B cell (primary cell): ENCODE results near the gene WASF2. TPM values are rescaled to one million over a fixed set of nuclear protein-coding genes. Genes with fewer than 3 reads are reported as not detected.

Experiments
- ATAC-seq: fragments of 200-7000 bp; cut with Tn5 transposase; one replicate; pipeline ENCODE4 v1.10.0; 2021; ENCODE audit warnings: low read depth, mild to moderate bottlenecking, moderate number of reproducible peaks, moderate library complexity
- CTCF ChIA-PET: fragments of 350-600 bp; sonication (Branson Sonifier 250); formaldehyde crosslinking; loops from one replicate; lab custom pipeline; 2021; ENCODE audit warnings: antibody characterized with exemption, inconsistent platforms; lab: Charles Lee
- POLR2A ChIA-PET: fragments of 350-600 bp; sonication (Branson Sonifier 250); formaldehyde crosslinking; loops from one replicate; lab custom pipeline; 2021; ENCODE audit warnings: antibody characterized with exemption; lab: Charles Lee
- DNase-seq: peaks from one replicate; pipeline ENCODE4 v3.0.0; 2013
- H2AFZ ChIP-seq: 2 replicates; pipeline ENCODE4 v1.6.1; 2012; ENCODE audit warnings: mild to moderate bottlenecking, low read depth, low read length; ENCODE audit not compliant: insufficient read depth, poor library complexity, severe bottlenecking
- H3K27ac ChIP-seq, 2 donors: 1 replicate in 1 of 2; 2 replicates in 1 of 2; pipeline ENCODE4 v1.5.1; 2012 to 2013; ENCODE audit warnings: low read length in 2 of 2, mild to moderate bottlenecking in 2 of 2, moderate library complexity in 1 of 2
- H3K27me3 ChIP-seq, 4 experiments: fragments of 200-600 bp in 1 of 4; sonication (generic) in 1 of 4; replicated peaks in 1 of 4; 1 replicate in 2 of 4; 2 replicates in 2 of 4; pipeline versions ENCODE4 v1.6.1 to v1.7.0; 2013 to 2016; ENCODE audit warnings: low read length in 3 of 4, mild to moderate bottlenecking in 2 of 4, mixed read lengths in 1 of 4, moderate library complexity in 1 of 4; ENCODE audit not compliant: insufficient read depth in 4 of 4, control insufficient read depth in 3 of 4; ENCODE audit errors: control extremely low read depth in 1 of 4
- H3K36me3 ChIP-seq, 2 experiments: replicated peaks in 1 of 2; 1 replicate in 1 of 2; 2 replicates in 1 of 2; pipeline versions ENCODE4 v1.6.1 to v1.7.1; 2013; ENCODE audit warnings: low read length in 1 of 2; ENCODE audit not compliant: insufficient read depth in 2 of 2, control insufficient read depth in 1 of 2; ENCODE audit errors: control extremely low read depth in 1 of 2, extremely low read depth in 1 of 2
- H3K4me1 ChIP-seq, 2 donors: fragments of 200-600 bp in 1 of 2; sonication (generic) in 1 of 2; 1 replicate in 1 of 2; 2 replicates in 1 of 2; pipeline versions ENCODE4 v1.5.1 to v1.6.1; 2013 to 2017; ENCODE audit warnings: low read length in 2 of 2; ENCODE audit not compliant: control insufficient read depth in 2 of 2, insufficient read depth in 2 of 2
- H3K4me2 ChIP-seq: replicated peaks from 2 replicates; pipeline ENCODE3; 2012; ENCODE audit warnings: mild to moderate bottlenecking, low read depth, low read length; ENCODE audit not compliant: poor library complexity, severe bottlenecking
- H3K4me3 ChIP-seq, 5 experiments: fragments of 200-600 bp in 1 of 5; sonication (generic) in 1 of 5; 1 replicate in 3 of 5; 2 replicates in 2 of 5; pipeline versions ENCODE4 v1.5.1 to v1.7.0; 2011 to 2016; ENCODE audit warnings: low read length in 4 of 5, mild to moderate bottlenecking in 4 of 5, low read depth in 2 of 5, control low read depth in 1 of 5, moderate library complexity in 1 of 5; ENCODE audit not compliant: insufficient read depth in 1 of 5; ENCODE audit errors: control extremely low read depth in 1 of 5, extremely low read depth in 1 of 5
- H3K79me2 ChIP-seq: fragments of 200-600 bp; sonication (generic); one replicate; pipeline ENCODE4 v1.6.0; 2016; ENCODE audit warnings: low read length; ENCODE audit not compliant: control insufficient read depth, insufficient read depth
- H3K9ac ChIP-seq: fragments of 200-600 bp; sonication (generic); 2 replicates; pipeline ENCODE4 v1.6.1; 2017; ENCODE audit warnings: mild to moderate bottlenecking, low read length, moderate library complexity
- H3K9me3 ChIP-seq, 3 donors: one replicate each; pipeline versions ENCODE4 v1.6.1 to v1.7.1; 2013; ENCODE audit warnings: low read length in 2 of 3; ENCODE audit not compliant: control insufficient read depth in 2 of 3, insufficient read depth in 1 of 3; ENCODE audit errors: control extremely low read depth in 1 of 3
- H4K20me1 ChIP-seq: 2 replicates; pipeline ENCODE4 v1.6.0; 2012; ENCODE audit warnings: mild to moderate bottlenecking, low read length; ENCODE audit not compliant: insufficient read depth, control insufficient read depth, poor library complexity, severe bottlenecking
- H3K27ac Mint-ChIP-seq: one replicate; pipeline ENCODE4 v1.8.0; 2021; ENCODE audit warnings: mixed read lengths
- H3K27me3 Mint-ChIP-seq: one replicate; pipeline ENCODE4 v1.8.0; 2021; ENCODE audit warnings: mixed read lengths
- H3K4me1 Mint-ChIP-seq: one replicate; pipeline ENCODE4 v1.8.0; 2021; ENCODE audit warnings: mixed read lengths
- H3K4me3 Mint-ChIP-seq: one replicate; pipeline ENCODE4 v1.8.0; 2021; ENCODE audit warnings: mixed read lengths
- H3K9me3 Mint-ChIP-seq: one replicate; pipeline ENCODE4 v1.8.0; 2022; ENCODE audit warnings: mixed read lengths; ENCODE audit not compliant: insufficient read depth
- CTCF ChIP-seq: fragments of 200-600 bp; IDR thresholded peaks from one replicate; pipeline ENCODE4 v1.8.0; 2022; ENCODE audit warnings: antibody characterized with exemption, mild to moderate bottlenecking
- EZH2 ChIP-seq: IDR thresholded peaks from 2 replicates; pipeline ENCODE4 v1.6.1; 2012; ENCODE audit warnings: borderline replicate concordance, low read depth, mild to moderate bottlenecking, moderate library complexity, low read length; ENCODE audit not compliant: insufficient read depth, poor library complexity, severe bottlenecking
- WGBS: methylation state at CpG from one replicate; pipeline ENCODE4 v1.1.5; 2013; ENCODE audit warnings: missing lambda C conversion rate; ENCODE audit not compliant: insufficient coverage; 5-methylcytosine and 5-hydroxymethylcytosine counted together
- intact Hi-C: fragments of 100-400 bp; cut with micrococcal nuclease; formaldehyde crosslinking; loops from one replicate; pipeline ENCODE4 v1.10.0; 2022
- polyA plus RNA-seq: library from polyadenylated mRNA; depleted of rRNA; stranded (reverse); fragments of >200 nt; gene quantifications from 2 replicates; pipeline ENCODE4 v1.2.3, GENCODE V29; 2012
- total RNA-seq, 2 donors: library from RNA; stranded (reverse); fragments of 120-200 nt in 1 of 2; gene quantifications; 1 replicate in 1 of 2; 2 replicates in 1 of 2; pipeline versions ENCODE4 v1.2.3 to v1.2.4, GENCODE V29; 2013 to 2022

Gene WASF2
- total and polyA plus RNA-seq, 2 donors (not counting 1 experiment from before 2014, with no cell fraction given), result 67.4 to 169 TPM

GRCh38 chr1:27430903-27431600 is 58.9 kb downstream of the WASF2 start:
- intact Hi-C loops, result loop anchor here (2.0 kb wide), 1 partner anchor 14 kb away; no protein-coding TSS in a partner anchor

More at GRCh38 chr1:27430903-27431600, 58.9 kb downstream of the WASF2 start:
- H3K4me1 Mint-ChIP-seq, result peaks cover 88% of the 10 kb centered on the region
- no peaks in the 10 kb centered on the region for H3K27me3 ChIP-seq
- H3K27ac ChIP-seq, result peak overlapping the region; percentile 50 to 70
- H3K4me3 Mint-ChIP-seq, result peak overlapping the region; percentile 66
- ChIA-PET POLR2A (interaction anchor here (0.7 to 1.2 kb wide), 2 partner anchors 14 to 85 kb away, joined by 3 to 4 read pairs; no protein-coding TSS in a partner anchor), CTCF (interaction anchor here (0.8 to 7.5 kb wide), 9 partner anchors 8 to 177 kb away, joined by 3 to 60 read pairs (median 6); no protein-coding TSS in a partner anchor)
- ATAC-seq (peak; percentile 25), DNase-seq (peak; percentile 51)
- H3K79me2 ChIP-seq, result peaks cover 93% of the 10 kb centered on the region
- WGBS, result 0% methylated on average over 1 of the region's 1 CpG
- no peaks in the 10 kb centered on the region for H3K9me3 Mint-ChIP-seq
- H3K4me2 ChIP-seq, result peak overlapping the region; percentile 67
- peaks cover 95 to 99% of the 10 kb centered on the region in 2 donors for H3K4me1 ChIP-seq
- no peak overlapping the region for H2AFZ ChIP-seq
- H3K36me3 ChIP-seq, result peaks cover 0 to 24% of the 10 kb centered on the region in 2 experiments
- TF ChIP-seq CTCF, result no peak
- no peak for TF ChIP-seq EZH2
- H3K9ac ChIP-seq, result peak overlapping the region; percentile 33
- H3K27ac Mint-ChIP-seq, result peak overlapping the region; percentile 79
- H3K4me3 ChIP-seq, result peak overlapping the region in 1 of 5 experiments; percentile 50
- H4K20me1 ChIP-seq, result peaks cover 60% of the 10 kb centered on the region
- H3K27me3 Mint-ChIP-seq, result no peaks in the 10 kb centered on the region
- no peaks in the 10 kb centered on the region for H3K9me3 ChIP-seq
